ENCODE data around the gene KCTD21. TPM values are rescaled to one million over a fixed set of nuclear protein-coding genes. Genes with fewer than 3 reads are reported as not detected.

The KCTD21 gene
- total RNA-seq, 2 donors from 2014 or later = 7.5 to 9.2 TPM

- Histone ChIP-seq H3K27me3 (no peaks in the 10 kb centered on the region), H3K27ac (no peak overlapping the region), H3K4me1 (no peaks in the 10 kb centered on the region), H3K4me3 (no peak overlapping the region), H3K9ac (ENCODE audit: low read depth in 2 of 2, low read length in 2 of 2) (no peak overlapping the region), H3K9me3 (no peaks in the 10 kb centered on the region), H3K36me3 (no peaks in the 10 kb centered on the region)
- DNase-seq = no peak
- TF ChIP-seq CTCF (IDR thresholded peaks at IDR 0.05) = no peak
- intact Hi-C loops (cut with DNase I) = no loop called here
Measured at GRCh38 chr11:78216571-78217287, 28.3 kb upstream of the KCTD21 start.

- Histone ChIP-seq H3K27ac (no peak overlapping the region), H3K27me3 (no peaks in the 10 kb centered on the region), H3K4me3 (no peak overlapping the region), H3K36me3 (no peaks in the 10 kb centered on the region), H3K4me1 (no peaks in the 10 kb centered on the region), H3K9me3 (no peaks in the 10 kb centered on the region), H3K9ac (ENCODE audit: low read depth in 2 of 2, low read length in 2 of 2) (no peak overlapping the region)
- intact Hi-C loops (cut with DNase I) = no loop called here
- no peak for DNase-seq
- no peak for TF ChIP-seq CTCF (IDR thresholded peaks at IDR 0.05)
Measured at GRCh38 chr11:78216021-78216420, 27.6 kb upstream of the KCTD21 start.

GRCh38 chr11:78214331-78215194 lies 26.1 kb upstream of the KCTD21 start:
- Histone ChIP-seq H3K36me3 (no peaks in the 10 kb centered on the region), H3K27me3 (no peaks in the 10 kb centered on the region), H3K27ac (no peak overlapping the region), H3K9ac (ENCODE audit: low read depth in 2 of 2, low read length in 2 of 2) (no peak overlapping the region), H3K9me3 (no peaks in the 10 kb centered on the region), H3K4me1 (no peaks in the 10 kb centered on the region), H3K4me3 (no peak overlapping the region)
- DNase-seq = no peak
- intact Hi-C loops (cut with DNase I) = no loop called here
- no peak for TF ChIP-seq CTCF (IDR thresholded peaks at IDR 0.05)

GRCh38 chr11:78213526-78214330 lies 25.3 kb upstream of the KCTD21 start:
- H3K4me1 ChIP-seq = no peaks in the 10 kb centered on the region
- H3K27me3 ChIP-seq = no peaks in the 10 kb centered on the region
- H3K9me3 ChIP-seq = no peaks in the 10 kb centered on the region
- no peaks in the 10 kb centered on the region for H3K36me3 ChIP-seq
- no peak overlapping the region for H3K4me3 ChIP-seq
- intact Hi-C loops (cut with DNase I) = no loop called here
- TF ChIP-seq CTCF (IDR thresholded peaks at IDR 0.05) = no peak
- no peak overlapping the region for H3K27ac ChIP-seq
- no peak for DNase-seq
- no peak overlapping the region for H3K9ac ChIP-seq (ENCODE audit: low read depth in 2 of 2, low read length in 2 of 2)
